AG10803 (cell line): ENCODE measurements around the gene ATP2B2.
A peak's percentile ranks its signal among the peaks of the same experiment; 100 is the strongest.

Source experiments
- DNase-seq: peaks from one replicate; pipeline ENCODE4 v3.0.0; 2010; ENCODE audit warnings: low read depth
- H3K4me3 ChIP-seq: 2 replicates; pipeline ENCODE4 v1.5.1; 2011; ENCODE audit warnings: mild to moderate bottlenecking, low read length, control low read depth
- CTCF ChIP-seq: conservative IDR thresholded peaks from 2 replicates; pipeline ENCODE4 v1.5.1; 2011; ENCODE audit warnings: mild to moderate bottlenecking, low read length, control low read depth, inconsistent platforms

Gene ATP2B2

GRCh38 chr3:10395196-10395595 lies 110.2 kb downstream of the ATP2B2 start:
- no peak overlapping the region for H3K4me3 ChIP-seq
- no peak for TF ChIP-seq CTCF
- DNase-seq, result no peak

GRCh38 chr3:10394491-10395025 lies 110.8 kb downstream of the ATP2B2 start:
- H3K4me3 ChIP-seq, result no peak overlapping the region
- DNase-seq, result no peak
- no peak for TF ChIP-seq CTCF

GRCh38 chr3:10393514-10393913 lies 111.9 kb downstream of the ATP2B2 start:
- DNase-seq, result no peak
- TF ChIP-seq CTCF, result no peak
- no peak overlapping the region for H3K4me3 ChIP-seq

GRCh38 chr3:10392906-10393461 lies 112.4 kb downstream of the ATP2B2 start:
- TF ChIP-seq CTCF, result no peak
- H3K4me3 ChIP-seq, result no peak overlapping the region
- DNase-seq, result no peak

- no peak for DNase-seq
- no peak overlapping the region for H3K4me3 ChIP-seq
- 0 out of 2 replicates have a peak, but pooled peaks have one; percentile 7 for TF ChIP-seq CTCF
Measured at GRCh38 chr3:10392244-10392643, 113.1 kb downstream of the ATP2B2 start.

- no peak for DNase-seq
- no peak overlapping the region for H3K4me3 ChIP-seq
- TF ChIP-seq CTCF, result no peak
Measured at GRCh38 chr3:10391391-10391790, 114.0 kb downstream of the ATP2B2 start.

- TF ChIP-seq CTCF, result no peak
- DNase-seq, result no peak
- no peak overlapping the region for H3K4me3 ChIP-seq
Measured at GRCh38 chr3:10390641-10391373, 114.6 kb downstream of the ATP2B2 start.
